HCT116 (cell line): ENCODE data around the gene RAB2B. TPM values are rescaled to one million over a fixed set of nuclear protein-coding genes. Genes with fewer than 3 reads are reported as not detected.

Experiments used
- ATAC-seq: fragments of 200-7000 bp; cut with Tn5 transposase; 2 replicates; pipeline ENCODE4 v1.9.1; 2020; ENCODE audit warnings: mild to moderate bottlenecking, moderate library complexity
- BruUV-seq: library from RNA; stranded (reverse); fragments of 400-500 nt; replicated peaks from 2 replicates; lab custom pipeline; 2021; lab: Mats Ljungman, UMichigan
- CTCF ChIA-PET: fragments of 300-600 bp; sonication (Branson Sonifier 250); formaldehyde crosslinking; loops from one replicate; lab custom pipeline; 2021; ENCODE audit warnings: antibody characterized with exemption; lab: Charles Lee
- POLR2A ChIA-PET: fragments of 300-600, 350-600 bp; sonication (Branson Sonifier 250); formaldehyde crosslinking; loops from one replicate; lab custom pipeline; 2021; ENCODE audit warnings: antibody characterized with exemption; lab: Charles Lee
- RAD21 ChIA-PET, 2 experiments: fragments of 300-600 bp; sonication (Branson Sonifier 250); formaldehyde crosslinking; loops; one replicate each; lab custom pipeline; 2023; ENCODE audit warnings: low total read pairs in 2 of 2; ENCODE audit not compliant: uncharacterized antibody in 2 of 2, unreplicated experiment in 2 of 2, low non-redundant PET in 1 of 2; lab: Charles Lee
- DNase-seq: peaks from one replicate; pipeline ENCODE4 v3.0.0-alpha.2; 2010; ENCODE audit warnings: low read depth, low spot score
- H2AFZ ChIP-seq: fragments of 200-600 bp; shearing (Covaris generic), sonication (generic); 2 replicates; pipeline ENCODE4 v1.6.1; 2017; ENCODE audit warnings: low read depth, mixed run types, mixed read lengths, antibody characterized with exemption, low read length; ENCODE audit not compliant: poor library complexity, severe bottlenecking
- H3K27ac ChIP-seq: 2 replicates; pipeline ENCODE4 v1.5.1; 2012; ENCODE audit warnings: low read depth, low read length
- H3K27me3 ChIP-seq: fragments of 200-600 bp; sonication (generic); 2 replicates; pipeline ENCODE4 v1.6.1; 2016; ENCODE audit warnings: mixed run types, low read length, mixed read lengths; ENCODE audit not compliant: insufficient read depth
- H3K36me3 ChIP-seq, 2 experiments: fragments of 200-500 bp in 1 of 2; fragments of 200-600 bp in 1 of 2; sonication (Bioruptor generic) in 1 of 2; sonication (generic) in 1 of 2; 2 replicates each; pipeline versions ENCODE4 v1.5.1 to v1.6.1; 2014 to 2016; ENCODE audit warnings: low read length in 2 of 2, inconsistent platforms in 1 of 2, mixed read lengths in 1 of 2, mixed run types in 1 of 2; ENCODE audit not compliant: insufficient read depth in 2 of 2, control insufficient read depth in 1 of 2
- H3K4me1 ChIP-seq, 2 experiments: fragments of 200-600 bp in 1 of 2; sonication (generic) in 1 of 2; 2 replicates each; pipeline versions ENCODE4 v1.5.1 to v1.6.1; 2012 to 2017; ENCODE audit warnings: low read length in 2 of 2, inconsistent platforms in 1 of 2, mild to moderate bottlenecking in 1 of 2, mixed read lengths in 1 of 2, mixed run types in 1 of 2, moderate library complexity in 1 of 2; ENCODE audit not compliant: insufficient read depth in 2 of 2, control insufficient read depth in 1 of 2
- H3K4me2 ChIP-seq: fragments of 200-600 bp; sonication (generic); 2 replicates; pipeline ENCODE4 v1.6.1; 2017; ENCODE audit warnings: mixed run types, low read length, mixed read lengths
- H3K4me3 ChIP-seq, 2 experiments: fragments of 200-600 bp in 1 of 2; sonication (generic) in 1 of 2; replicated peaks in 1 of 2; 2 replicates each; pipeline ENCODE4 v1.5.1; 2011 to 2016; ENCODE audit warnings: low read length in 2 of 2, control low read depth in 1 of 2, low read depth in 1 of 2, mild to moderate bottlenecking in 1 of 2, mixed read lengths in 1 of 2, mixed run types in 1 of 2
- H3K79me2 ChIP-seq: fragments of 200-600 bp; sonication (generic); 2 replicates; pipeline ENCODE4 v1.6.1; 2017; ENCODE audit warnings: mild to moderate bottlenecking, mixed run types, low read length, moderate library complexity, mixed read lengths; ENCODE audit not compliant: insufficient read depth
- H3K9ac ChIP-seq: fragments of 200-600 bp; sonication (generic); 2 replicates; pipeline ENCODE4 v1.6.1; 2016; ENCODE audit warnings: low read length, mixed read lengths
- H3K9me2 ChIP-seq: fragments of 200-600 bp; sonication (generic), shearing (Covaris generic); 2 replicates; pipeline ENCODE4 v1.6.1; 2017; ENCODE audit warnings: mixed run types, mild to moderate bottlenecking, moderate library complexity; ENCODE audit not compliant: insufficient read depth
- H3K9me3 ChIP-seq, 2 experiments: fragments of 200-500 bp in 1 of 2; fragments of 200-600 bp in 1 of 2; sonication (Bioruptor generic) in 1 of 2; sonication (generic) in 1 of 2; 2 replicates each; pipeline ENCODE4 v1.6.1; 2014 to 2017; ENCODE audit warnings: low read length in 2 of 2, mixed read lengths in 2 of 2, inconsistent platforms in 1 of 2, low read depth in 1 of 2, mild to moderate bottlenecking in 1 of 2, mixed run types in 1 of 2, moderate library complexity in 1 of 2; ENCODE audit not compliant: control insufficient read depth in 1 of 2, insufficient read depth in 1 of 2
- H4K20me1 ChIP-seq: fragments of 200-600 bp; sonication (generic), shearing (Covaris generic); 2 replicates; pipeline ENCODE4 v1.6.1; 2017; ENCODE audit warnings: mixed run types, mild to moderate bottlenecking, moderate library complexity; ENCODE audit not compliant: insufficient read depth
- CBX3 ChIP-seq: IDR thresholded peaks from 2 replicates; pipeline ENCODE4 v1.6.1; 2012; ENCODE audit warnings: low read depth
- CEBPB ChIP-seq: IDR thresholded peaks from 2 replicates; pipeline ENCODE4 v1.6.1; 2012; ENCODE audit warnings: low read depth
- EGR1 ChIP-seq: IDR thresholded peaks from 2 replicates; pipeline ENCODE4 v1.6.1; 2012; ENCODE audit warnings: low read depth
- ELF1 ChIP-seq: IDR thresholded peaks from 2 replicates; pipeline ENCODE4 v1.6.1; 2012; ENCODE audit warnings: low read depth, borderline replicate concordance
- EZH2 ChIP-seq: fragments of 200-600 bp; sonication (generic); IDR thresholded peaks from 2 replicates; pipeline ENCODE4 v1.6.1; 2017; ENCODE audit warnings: antibody characterized with exemption, mixed run types
- EZH2phosphoT487 ChIP-seq: fragments of 200-600 bp; IDR thresholded peaks from 2 replicates; pipeline ENCODE4 v1.6.1; 2018; ENCODE audit warnings: antibody characterized with exemption, borderline replicate concordance
- FOSL1 ChIP-seq: IDR thresholded peaks from 2 replicates; pipeline ENCODE4 v1.6.1; 2012; ENCODE audit warnings: low read depth
- JUND ChIP-seq: IDR thresholded peaks from 2 replicates; pipeline ENCODE4 v1.6.1; 2012
- POLR2AphosphoS5 ChIP-seq: IDR thresholded peaks from 2 replicates; pipeline ENCODE4 v1.6.1; 2011; ENCODE audit warnings: mild to moderate bottlenecking, low read depth, low read length, moderate library complexity
- RAD21 ChIP-seq: IDR thresholded peaks from 2 replicates; pipeline ENCODE4 v1.6.1; 2012; ENCODE audit warnings: low read depth, mild to moderate bottlenecking
- SIN3A ChIP-seq: IDR thresholded peaks from 2 replicates; pipeline ENCODE4 v1.6.1; 2012; ENCODE audit warnings: low read depth
- SP1 ChIP-seq: IDR thresholded peaks from 2 replicates; pipeline ENCODE4 v1.6.1; 2012; ENCODE audit warnings: low read depth
- SRF ChIP-seq: IDR thresholded peaks from 2 replicates; pipeline ENCODE4 v1.6.1; 2012; ENCODE audit warnings: low read depth
- TCF7L2 ChIP-seq: IDR thresholded peaks from 2 replicates; pipeline ENCODE4 v1.7.0; 2011; ENCODE audit warnings: borderline replicate concordance, inconsistent platforms; ENCODE audit not compliant: insufficient read depth, insufficient read length; ENCODE audit errors: extremely low read depth
- YY1 ChIP-seq: IDR thresholded peaks from 2 replicates; pipeline ENCODE4 v1.6.1; 2011; ENCODE audit warnings: low read length, low read depth, moderate library complexity, mild to moderate bottlenecking; ENCODE audit not compliant: insufficient replicate concordance; ENCODE audit errors: extremely low read depth
- intact Hi-C: fragments of 100-400 bp; cut with micrococcal nuclease; formaldehyde crosslinking; loops from 2 replicates; pipeline ENCODE4 v1.10.0; 2022
- total RNA-seq: library from RNA; stranded (reverse); gene quantifications from one replicate; pipeline ENCODE4 v1.2.1, GENCODE V29; 2021; ENCODE audit not compliant: unreplicated experiment
- TF ChIP-seq, protein P1 (sequence below): IDR thresholded peaks from 2 replicates; pipeline ENCODE4 v1.6.1; 2012; ENCODE audit warnings: low read depth
- TF ChIP-seq, protein P2 (sequence below): IDR thresholded peaks from 2 replicates; pipeline ENCODE4 v1.6.1; 2012
- TF ChIP-seq, protein P3 (sequence below), 3 experiments: fragments of 200-600 bp in 1 of 3; sonication (generic) in 1 of 3; IDR thresholded peaks in 2 of 3; conservative IDR thresholded peaks in 1 of 3; 2 replicates each; pipeline ENCODE4 v1.5.1; 2012 to 2017; ENCODE audit warnings: low read depth in 2 of 3, low read length in 2 of 3, antibody characterized with exemption in 1 of 3, borderline replicate concordance in 1 of 3, control low read depth in 1 of 3, mild to moderate bottlenecking in 1 of 3, mixed read lengths in 1 of 3, mixed run types in 1 of 3, moderate library complexity in 1 of 3; ENCODE audit not compliant: insufficient read depth in 1 of 3
- TF ChIP-seq, protein P4 (sequence below): IDR thresholded peaks from 2 replicates; pipeline ENCODE4 v1.6.1; 2012

The RAB2B gene
- total RNA-seq, 1 experiment from 2014 or later: 24.3 TPM

DNA sequence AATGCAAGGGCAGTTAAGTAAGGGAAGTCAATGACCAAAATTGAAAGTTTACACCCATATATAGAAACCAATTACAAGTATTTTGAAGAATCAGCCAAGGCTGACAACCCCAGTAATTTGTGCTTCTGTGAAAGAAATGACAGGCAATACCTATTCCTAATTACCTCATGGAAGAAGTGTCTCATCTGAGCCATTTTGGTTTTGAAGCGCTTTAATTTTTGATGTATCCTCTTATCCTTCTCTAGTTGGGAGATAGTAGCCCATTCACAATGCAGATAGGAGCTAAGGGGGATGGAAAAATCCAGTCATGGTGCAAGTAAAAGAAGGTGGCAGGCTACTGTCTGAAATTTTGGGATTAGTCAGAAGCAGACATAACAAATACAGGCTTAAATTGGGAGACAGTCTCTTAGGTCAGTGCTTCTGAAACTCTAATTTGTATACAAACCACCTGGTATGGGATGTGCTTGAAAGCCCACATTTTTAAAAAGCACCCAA is 62.6 kb downstream of the RAB2B start:
- POLR2A ChIA-PET: no interaction called here
- H3K4me1 ChIP-seq: no peaks in the 10 kb centered on the region
- CTCF ChIA-PET: interaction anchor here (1.0 to 1.5 kb wide), 2 partner anchors 19 to 42 kb away, joined by 3 read pairs; partner anchors contain the start of gene CHD8
- H3K9ac ChIP-seq: no peak overlapping the region
- no peaks in the 10 kb centered on the region for H4K20me1 ChIP-seq
- H3K79me2 ChIP-seq: peaks cover 4% of the 10 kb centered on the region; the same call in 1 of the 2 replicates
- H3K27me3 ChIP-seq: no peaks in the 10 kb centered on the region
- H2AFZ ChIP-seq: no peak overlapping the region
- no TSS peak for BruUV-seq
- H3K9me3 ChIP-seq: no peaks in the 10 kb centered on the region
- H3K9me2 ChIP-seq: no peaks in the 10 kb centered on the region
- H3K4me2 ChIP-seq: no peak overlapping the region
- intact Hi-C loops: no loop called here
- no peak overlapping the region for H3K27ac ChIP-seq
- RAD21 ChIA-PET: no interaction called here
- TF ChIP-seq, protein P1, sequence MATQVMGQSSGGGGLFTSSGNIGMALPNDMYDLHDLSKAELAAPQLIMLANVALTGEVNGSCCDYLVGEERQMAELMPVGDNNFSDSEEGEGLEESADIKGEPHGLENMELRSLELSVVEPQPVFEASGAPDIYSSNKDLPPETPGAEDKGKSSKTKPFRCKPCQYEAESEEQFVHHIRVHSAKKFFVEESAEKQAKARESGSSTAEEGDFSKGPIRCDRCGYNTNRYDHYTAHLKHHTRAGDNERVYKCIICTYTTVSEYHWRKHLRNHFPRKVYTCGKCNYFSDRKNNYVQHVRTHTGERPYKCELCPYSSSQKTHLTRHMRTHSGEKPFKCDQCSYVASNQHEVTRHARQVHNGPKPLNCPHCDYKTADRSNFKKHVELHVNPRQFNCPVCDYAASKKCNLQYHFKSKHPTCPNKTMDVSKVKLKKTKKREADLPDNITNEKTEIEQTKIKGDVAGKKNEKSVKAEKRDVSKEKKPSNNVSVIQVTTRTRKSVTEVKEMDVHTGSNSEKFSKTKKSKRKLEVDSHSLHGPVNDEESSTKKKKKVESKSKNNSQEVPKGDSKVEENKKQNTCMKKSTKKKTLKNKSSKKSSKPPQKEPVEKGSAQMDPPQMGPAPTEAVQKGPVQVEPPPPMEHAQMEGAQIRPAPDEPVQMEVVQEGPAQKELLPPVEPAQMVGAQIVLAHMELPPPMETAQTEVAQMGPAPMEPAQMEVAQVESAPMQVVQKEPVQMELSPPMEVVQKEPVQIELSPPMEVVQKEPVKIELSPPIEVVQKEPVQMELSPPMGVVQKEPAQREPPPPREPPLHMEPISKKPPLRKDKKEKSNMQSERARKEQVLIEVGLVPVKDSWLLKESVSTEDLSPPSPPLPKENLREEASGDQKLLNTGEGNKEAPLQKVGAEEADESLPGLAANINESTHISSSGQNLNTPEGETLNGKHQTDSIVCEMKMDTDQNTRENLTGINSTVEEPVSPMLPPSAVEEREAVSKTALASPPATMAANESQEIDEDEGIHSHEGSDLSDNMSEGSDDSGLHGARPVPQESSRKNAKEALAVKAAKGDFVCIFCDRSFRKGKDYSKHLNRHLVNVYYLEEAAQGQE: no peak
- TF ChIP-seq RAD21: no peak
- TF ChIP-seq SRF: no peak
- TF ChIP-seq YY1: no peak
- no peak for TF ChIP-seq ELF1
- no peak for TF ChIP-seq POLR2AphosphoS5
- TF ChIP-seq EZH2: no peak
- TF ChIP-seq EZH2phosphoT487: no peak
- TF ChIP-seq, protein P2, sequence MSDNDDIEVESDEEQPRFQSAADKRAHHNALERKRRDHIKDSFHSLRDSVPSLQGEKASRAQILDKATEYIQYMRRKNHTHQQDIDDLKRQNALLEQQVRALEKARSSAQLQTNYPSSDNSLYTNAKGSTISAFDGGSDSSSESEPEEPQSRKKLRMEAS: no peak
- no peak for TF ChIP-seq CBX3
- no peak for TF ChIP-seq CEBPB
- TF ChIP-seq JUND: no peak
- TF ChIP-seq, protein P3, sequence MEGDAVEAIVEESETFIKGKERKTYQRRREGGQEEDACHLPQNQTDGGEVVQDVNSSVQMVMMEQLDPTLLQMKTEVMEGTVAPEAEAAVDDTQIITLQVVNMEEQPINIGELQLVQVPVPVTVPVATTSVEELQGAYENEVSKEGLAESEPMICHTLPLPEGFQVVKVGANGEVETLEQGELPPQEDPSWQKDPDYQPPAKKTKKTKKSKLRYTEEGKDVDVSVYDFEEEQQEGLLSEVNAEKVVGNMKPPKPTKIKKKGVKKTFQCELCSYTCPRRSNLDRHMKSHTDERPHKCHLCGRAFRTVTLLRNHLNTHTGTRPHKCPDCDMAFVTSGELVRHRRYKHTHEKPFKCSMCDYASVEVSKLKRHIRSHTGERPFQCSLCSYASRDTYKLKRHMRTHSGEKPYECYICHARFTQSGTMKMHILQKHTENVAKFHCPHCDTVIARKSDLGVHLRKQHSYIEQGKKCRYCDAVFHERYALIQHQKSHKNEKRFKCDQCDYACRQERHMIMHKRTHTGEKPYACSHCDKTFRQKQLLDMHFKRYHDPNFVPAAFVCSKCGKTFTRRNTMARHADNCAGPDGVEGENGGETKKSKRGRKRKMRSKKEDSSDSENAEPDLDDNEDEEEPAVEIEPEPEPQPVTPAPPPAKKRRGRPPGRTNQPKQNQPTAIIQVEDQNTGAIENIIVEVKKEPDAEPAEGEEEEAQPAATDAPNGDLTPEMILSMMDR (IDR thresholded peaks at IDR 0.05 in 2 of 3, conservative IDR thresholded peaks at IDR 0.05 in 1 of 3; ENCODE audit: borderline replicate concordance in 1 of 3, insufficient read depth in 1 of 3, low read depth in 2 of 3, low read length in 2 of 3): no peak
- TF ChIP-seq FOSL1: no peak
- no peak for TF ChIP-seq TCF7L2
- no peak for TF ChIP-seq SP1
- no peak for TF ChIP-seq EGR1
- TF ChIP-seq, protein P4, sequence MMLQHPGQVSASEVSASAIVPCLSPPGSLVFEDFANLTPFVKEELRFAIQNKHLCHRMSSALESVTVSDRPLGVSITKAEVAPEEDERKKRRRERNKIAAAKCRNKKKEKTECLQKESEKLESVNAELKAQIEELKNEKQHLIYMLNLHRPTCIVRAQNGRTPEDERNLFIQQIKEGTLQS: no peak
- TF ChIP-seq SIN3A: no peak
- TF ChIP-seq, all 23 proteins: peak for 0
- Histone ChIP-seq H3K36me3 (peaks cover 54 to 68% of the 10 kb centered on the region in 2 experiments), H3K4me3 (no peak overlapping the region)
- ATAC-seq: no peak
- DNase-seq: no peak
